ENCODE measurements around the gene CHAF1A. TPM values are rescaled to one million over a fixed set of nuclear protein-coding genes. Genes with fewer than 3 reads are reported as not detected.
A peak's percentile ranks its signal among the peaks of the same experiment; 100 is the strongest.

CHAF1A gene
- total and polyA plus RNA-seq, 10 donors: 3.8 to 17.9 (median 10.0) TPM

- Histone ChIP-seq H3K27me3 (replicated peaks in 1 of 7) (no peaks in the 10 kb centered on the region), H3K9me3 (no peaks in the 10 kb centered on the region), H3K4me3 (no peak overlapping the region), H3K27ac (no peak overlapping the region), H3K4me1 (peaks cover 0 to 1% (median 0%) of the 10 kb centered on the region in 6 donors), H3K36me3 (peaks cover 9 to 100% (median 97%) of the 10 kb centered on the region in 6 donors)
- no peak for DNase-seq
- intact Hi-C loops (cut with DNase I; ENCODE audit: low total_unique reads): no loop called here
- WGBS, 5 donors: 83 to 94% (median 91%) methylated on average over 19 to 24 of the region's 24 CpGs
- TF ChIP-seq POLR2A (IDR thresholded peaks at IDR 0.05): no peak
- peak in 1 of 3 donors; percentile 19 for TF ChIP-seq POLR2AphosphoS5 (IDR thresholded peaks at IDR 0.05)
- TF ChIP-seq CTCF (IDR thresholded peaks at IDR 0.05 in 8 of 11, conservative IDR thresholded peaks at IDR 0.05 in 3 of 11): no peak
Observed at GRCh38 chr19:4449022-4449638, 46.7 kb downstream of the CHAF1A start.

- Histone ChIP-seq H3K4me1 (peaks cover 0 to 7% (median under 1%) of the 10 kb centered on the region in 6 donors), H3K4me3 (no peak overlapping the region), H3K9me3 (no peaks in the 10 kb centered on the region), H3K36me3 (peaks cover 9 to 100% (median 95%) of the 10 kb centered on the region in 6 donors), H3K27ac (no peak overlapping the region), H3K27me3 (replicated peaks in 1 of 7) (no peaks in the 10 kb centered on the region)
- WGBS, 5 donors: 93 to 99% (median 97%) methylated on average over 9 of the region's 9 CpGs
- TF ChIP-seq CTCF (IDR thresholded peaks at IDR 0.05 in 8 of 11, conservative IDR thresholded peaks at IDR 0.05 in 3 of 11) (no peak), POLR2A (IDR thresholded peaks at IDR 0.05) (no peak), POLR2AphosphoS5 (IDR thresholded peaks at IDR 0.05) (no peak)
- intact Hi-C loops (cut with DNase I; ENCODE audit: low total_unique reads): no loop called here
- no peak for DNase-seq
Observed at GRCh38 chr19:4449639-4450028, 47.2 kb downstream of the CHAF1A start.

GRCh38 chr19:4452230-4452990 is 50.0 kb downstream of the CHAF1A start:
- Histone ChIP-seq H3K9me3 (no peaks in the 10 kb centered on the region), H3K27me3 (replicated peaks in 1 of 7) (no peaks in the 10 kb centered on the region), H3K4me3 (no peak overlapping the region), H3K27ac (no peak overlapping the region), H3K36me3 (peaks cover 9 to 81% (median 67%) of the 10 kb centered on the region in 6 donors), H3K4me1 (peaks cover 0 to 31% (median 23%) of the 10 kb centered on the region in 6 donors)
- no peak for DNase-seq
- TF ChIP-seq POLR2AphosphoS5 (IDR thresholded peaks at IDR 0.05) (peak in 1 of 3 donors; percentile 42), CTCF (IDR thresholded peaks at IDR 0.05 in 8 of 11, conservative IDR thresholded peaks at IDR 0.05 in 3 of 11) (no peak)
- WGBS, 5 donors: 81 to 94% (median 90%) methylated on average over 15 to 24 of the region's 24 CpGs
- intact Hi-C loops (cut with DNase I; ENCODE audit: low total_unique reads): no loop called here
